NCI-H1092 treated with DMSO at 0.1 percent for 48 hours (cell line): Measurements from ENCODE around the gene RNASEH2B.

Source experiments
- DNase-seq: peaks from one replicate; lab custom pipeline; 2025; lab: John Stamatoyannopoulos, UW

RNASEH2B gene

GRCh38 chr13:50941146-50941545, 31.6 kb downstream of the RNASEH2B start:
- DNase-seq = no peak

DNA sequence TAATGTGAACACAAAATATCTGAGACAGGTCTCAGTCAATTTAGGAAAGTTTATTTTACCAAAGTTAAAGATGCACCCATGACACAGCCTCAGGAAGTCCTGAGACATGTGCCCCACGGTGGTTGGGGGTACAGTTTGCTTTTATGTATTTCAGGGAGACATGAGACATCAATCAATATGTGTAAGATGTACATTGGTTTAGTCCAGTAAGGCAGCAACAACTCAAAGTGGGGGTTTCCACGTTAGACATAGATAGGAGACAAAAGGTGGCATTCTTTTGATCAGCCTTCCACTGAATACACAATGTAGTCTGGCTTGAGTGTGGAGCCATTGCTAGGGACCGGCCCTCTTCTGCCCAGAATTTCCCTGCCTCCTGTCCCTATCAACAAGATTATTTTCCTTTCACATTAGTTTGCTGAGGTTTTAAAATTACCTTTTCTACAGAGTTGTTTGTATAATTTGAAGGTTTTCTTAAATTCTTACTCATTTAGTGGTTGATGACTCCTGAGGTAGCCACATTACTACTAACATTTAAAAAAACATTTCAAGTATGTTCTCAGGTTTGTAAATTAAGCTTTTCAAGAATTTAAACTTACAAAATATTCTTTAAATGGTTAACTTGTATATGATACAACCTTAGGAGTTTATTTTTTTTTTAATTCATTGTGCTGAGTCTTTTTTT, 33.2 kb downstream of the RNASEH2B start:
- no peak for DNase-seq

DNA sequence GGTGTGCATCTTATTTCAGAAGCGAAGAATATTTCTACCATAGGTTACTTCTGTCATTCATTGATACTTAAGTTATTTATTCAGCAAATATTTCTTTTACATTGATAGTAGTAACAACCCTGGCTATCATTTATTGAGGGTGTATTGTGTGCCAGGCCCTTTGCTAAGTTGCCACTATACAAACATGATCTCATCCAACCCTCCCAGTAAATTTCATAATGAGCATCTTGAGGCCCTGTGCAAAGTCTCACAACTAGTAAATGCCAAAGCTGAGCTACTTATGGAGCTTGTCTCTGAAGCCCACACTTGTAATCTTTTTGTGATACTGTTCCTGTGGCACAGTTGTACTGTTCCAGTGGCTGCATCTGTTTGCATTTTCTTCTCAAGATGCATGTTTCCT, 36.1 kb downstream of the RNASEH2B start:
- no peak for DNase-seq

- no peak for DNase-seq
Observed at GRCh38 chr13:50948601-50949000, 39.0 kb downstream of the RNASEH2B start.

- DNase-seq = peak; percentile 57
Observed at GRCh38 chr13:50950849-50951248, 41.3 kb downstream of the RNASEH2B start.

- peak; percentile 37 for DNase-seq
Observed at GRCh38 chr13:50951366-50951765, 41.8 kb downstream of the RNASEH2B start.

DNA sequence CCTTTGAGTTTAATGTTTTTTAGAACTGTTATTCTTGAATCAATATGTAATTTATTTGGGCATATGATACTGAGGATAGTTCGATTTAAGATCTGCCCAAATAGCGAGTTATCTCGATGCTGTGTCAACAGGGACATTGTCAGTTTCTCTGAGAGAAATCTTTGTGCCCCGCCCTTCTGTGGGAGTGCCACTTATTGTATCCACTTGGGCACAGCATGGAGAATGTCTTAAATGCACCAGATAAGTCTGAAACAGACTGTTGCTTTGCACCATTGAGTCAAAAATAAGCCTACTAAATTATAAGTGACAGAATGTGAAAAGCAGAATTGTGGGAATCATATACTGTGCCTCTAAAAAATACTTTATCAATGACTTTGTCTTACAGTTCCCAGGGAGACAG, 45.6 kb downstream of the RNASEH2B start:
- DNase-seq = no peak

DNA sequence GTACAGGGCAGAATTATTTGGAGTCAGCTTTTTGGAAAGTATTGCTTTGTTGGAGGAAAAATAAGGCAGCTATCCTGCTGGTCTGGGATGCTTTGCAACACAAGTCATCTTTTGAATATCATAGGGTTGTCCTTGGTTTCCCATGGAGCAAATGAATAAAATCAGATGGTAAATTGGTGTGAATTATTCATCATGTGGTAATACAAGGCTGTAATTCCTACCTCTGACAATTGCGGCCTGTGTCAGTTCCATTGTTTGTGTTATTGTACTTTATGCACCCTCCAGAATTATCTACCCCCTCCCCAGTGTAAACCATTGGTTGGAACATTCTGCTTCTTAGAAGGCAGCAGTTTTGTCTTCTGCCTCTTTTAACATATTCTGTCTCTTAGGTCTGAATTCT, 46.2 kb downstream of the RNASEH2B start:
- no peak for DNase-seq

DNA sequence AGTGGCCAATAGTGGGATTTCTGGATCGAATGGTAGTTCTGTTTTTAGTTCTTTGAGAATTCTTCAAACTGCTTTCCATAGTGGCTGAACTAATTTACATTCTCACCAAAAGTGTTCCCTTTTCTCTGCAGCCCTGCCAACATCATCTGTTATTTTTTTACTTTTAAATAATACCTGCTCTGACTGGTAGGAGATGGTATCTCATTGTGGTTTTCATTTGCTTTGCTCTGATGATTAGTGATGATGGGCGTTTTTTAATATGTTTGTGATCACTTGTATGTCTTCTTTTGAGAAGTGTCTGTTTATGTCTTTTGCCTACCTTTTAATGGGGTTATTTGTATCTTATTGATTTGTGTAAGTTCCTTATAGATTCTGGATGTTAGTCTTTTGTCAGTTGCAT, 48.0 kb downstream of the RNASEH2B start:
- no peak for DNase-seq

- DNase-seq = no peak
Observed at GRCh38 chr13:50969691-50970090, 60.1 kb downstream of the RNASEH2B start.

DNA sequence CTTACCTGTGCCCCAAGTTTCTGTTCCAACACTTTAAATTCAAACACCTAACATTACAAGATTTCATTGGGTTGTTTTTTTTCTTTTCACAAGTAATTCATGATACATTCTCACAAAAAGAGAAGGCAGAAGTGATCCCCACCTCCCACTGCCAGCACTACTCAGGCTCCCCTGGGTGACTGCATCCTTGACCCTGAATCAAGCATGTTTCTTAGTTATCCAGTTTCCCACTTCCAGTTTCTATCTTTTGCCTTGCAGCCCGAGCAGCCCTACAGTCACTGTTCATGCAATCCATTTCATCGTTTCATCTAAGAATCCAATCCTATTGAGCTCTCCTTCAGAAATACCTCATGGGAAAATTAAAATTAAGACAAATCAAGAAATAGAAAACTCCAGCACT, 61.4 kb downstream of the RNASEH2B start:
- DNase-seq = no peak

GRCh38 chr13:50974268-50974667, 64.7 kb downstream of the RNASEH2B start:
- no peak for DNase-seq

- DNase-seq = no peak
Observed at GRCh38 chr13:50979187-50979586, 69.6 kb downstream of the RNASEH2B start.

- DNase-seq = no peak
Observed at GRCh38 chr13:50981686-50982085, 72.1 kb downstream of the RNASEH2B start.

DNA sequence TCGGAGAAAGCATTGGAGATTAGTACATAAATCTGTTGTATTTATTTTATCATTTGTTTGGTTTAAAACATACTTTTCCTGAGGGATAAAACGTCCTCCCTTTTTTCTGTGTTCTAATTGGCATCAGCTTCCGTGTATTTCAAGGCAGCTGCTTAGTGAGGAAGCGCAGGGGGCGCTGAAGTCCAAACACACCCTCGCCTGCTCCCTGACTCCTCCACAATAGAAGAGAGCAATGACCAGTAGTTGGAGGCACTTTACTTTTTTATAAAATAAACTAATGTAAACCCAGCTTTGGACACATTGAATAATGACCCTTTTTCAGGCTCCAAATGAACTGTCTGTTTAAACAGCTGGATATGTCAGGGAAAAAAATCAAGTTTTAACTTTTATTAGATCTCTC, 79.9 kb downstream of the RNASEH2B start:
- peak; percentile 70 for DNase-seq

DNA sequence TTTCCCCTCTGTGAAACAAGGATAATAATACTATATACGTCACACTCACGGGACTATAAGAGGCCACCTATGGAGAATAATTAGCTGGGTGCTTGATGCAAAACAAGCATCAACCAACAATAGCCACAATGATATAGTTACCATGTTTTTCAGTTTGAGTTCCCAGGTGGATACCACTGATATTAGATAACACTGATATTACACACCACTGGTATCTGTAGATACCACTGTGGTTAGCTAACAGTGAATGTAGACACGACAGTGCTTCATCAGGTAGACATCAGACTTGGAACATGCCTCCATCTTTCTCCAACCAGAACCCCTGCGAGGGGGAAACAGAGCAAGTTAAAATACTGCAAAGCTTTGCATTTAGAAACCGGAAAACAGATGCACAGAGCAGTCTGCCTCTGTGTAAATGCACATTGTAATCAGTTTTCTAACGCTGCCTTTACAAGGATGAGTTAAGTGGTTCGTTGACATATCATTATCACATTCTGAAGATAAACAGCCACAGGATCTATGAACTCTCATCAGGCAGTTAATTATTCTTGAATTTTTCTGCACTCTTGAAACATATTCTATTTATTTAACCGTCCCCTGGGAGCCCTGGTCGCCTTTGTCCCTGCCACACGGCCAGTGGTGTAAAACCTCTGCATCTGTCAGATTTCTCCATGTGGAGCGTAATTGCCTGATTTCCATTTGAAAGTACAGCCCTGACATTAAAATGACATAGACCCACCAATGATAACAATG, 80.7 kb downstream of the RNASEH2B start:
- peak; percentile 79 for DNase-seq

- DNase-seq = peak; percentile 79
Observed at GRCh38 chr13:50990818-50991506, 81.4 kb downstream of the RNASEH2B start.

GRCh38 chr13:50991579-50992521, 82.3 kb downstream of the RNASEH2B start:
- DNase-seq = peak; percentile 35

- DNase-seq = no peak
Observed at GRCh38 chr13:50993371-50993770, 83.8 kb downstream of the RNASEH2B start.

- peak; percentile 14 for DNase-seq
Observed at GRCh38 chr13:50993934-50994333, 84.3 kb downstream of the RNASEH2B start.

- no peak for DNase-seq
Observed at GRCh38 chr13:50994651-50995050, 85.1 kb downstream of the RNASEH2B start.

- no peak for DNase-seq
Observed at GRCh38 chr13:50995854-50996253, 86.3 kb downstream of the RNASEH2B start.
